ENCODE data around the gene MTRF1L.

DNA sequence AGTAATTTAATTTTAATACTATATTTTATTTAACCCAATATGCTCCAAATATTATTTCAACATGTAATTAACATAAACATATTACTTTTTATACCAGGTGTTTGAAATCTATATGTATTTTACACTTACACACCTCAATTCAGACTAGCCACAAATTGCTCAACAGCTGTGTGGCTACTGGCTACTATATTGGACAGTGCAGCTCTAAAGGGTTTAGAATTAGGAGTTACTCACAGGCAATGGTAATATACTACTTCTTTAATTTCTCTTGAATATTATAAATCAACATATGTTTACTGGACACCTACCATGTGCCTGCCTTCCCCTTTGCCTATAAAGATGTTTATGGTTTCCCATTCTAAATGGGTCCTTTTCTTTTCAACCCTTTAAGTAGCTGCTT is 2.3 kb downstream of the MTRF1L start:
- TF ChIP-seq POLR2A (IDR thresholded peaks at IDR 0.05), result no peak
- TF ChIP-seq, protein P1, sequence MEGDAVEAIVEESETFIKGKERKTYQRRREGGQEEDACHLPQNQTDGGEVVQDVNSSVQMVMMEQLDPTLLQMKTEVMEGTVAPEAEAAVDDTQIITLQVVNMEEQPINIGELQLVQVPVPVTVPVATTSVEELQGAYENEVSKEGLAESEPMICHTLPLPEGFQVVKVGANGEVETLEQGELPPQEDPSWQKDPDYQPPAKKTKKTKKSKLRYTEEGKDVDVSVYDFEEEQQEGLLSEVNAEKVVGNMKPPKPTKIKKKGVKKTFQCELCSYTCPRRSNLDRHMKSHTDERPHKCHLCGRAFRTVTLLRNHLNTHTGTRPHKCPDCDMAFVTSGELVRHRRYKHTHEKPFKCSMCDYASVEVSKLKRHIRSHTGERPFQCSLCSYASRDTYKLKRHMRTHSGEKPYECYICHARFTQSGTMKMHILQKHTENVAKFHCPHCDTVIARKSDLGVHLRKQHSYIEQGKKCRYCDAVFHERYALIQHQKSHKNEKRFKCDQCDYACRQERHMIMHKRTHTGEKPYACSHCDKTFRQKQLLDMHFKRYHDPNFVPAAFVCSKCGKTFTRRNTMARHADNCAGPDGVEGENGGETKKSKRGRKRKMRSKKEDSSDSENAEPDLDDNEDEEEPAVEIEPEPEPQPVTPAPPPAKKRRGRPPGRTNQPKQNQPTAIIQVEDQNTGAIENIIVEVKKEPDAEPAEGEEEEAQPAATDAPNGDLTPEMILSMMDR (IDR thresholded peaks at IDR 0.05), result no peak
